OCI-M2 (cell line): Measurements from ENCODE around the gene PHYKPL.
A peak's percentile ranks its signal among the peaks of the same experiment; 100 is the strongest.
"Not testable (repeated sequence)": the region's sequence is repeated elsewhere in the genome, so short reads cannot be mapped to it uniquely, and the experiment has no call there.

Experiments
- DNase-seq: peaks from one replicate; lab custom pipeline; 2025; ENCODE audit not compliant: unreplicated experiment; lab: John Stamatoyannopoulos, UW

The PHYKPL gene

DNA sequence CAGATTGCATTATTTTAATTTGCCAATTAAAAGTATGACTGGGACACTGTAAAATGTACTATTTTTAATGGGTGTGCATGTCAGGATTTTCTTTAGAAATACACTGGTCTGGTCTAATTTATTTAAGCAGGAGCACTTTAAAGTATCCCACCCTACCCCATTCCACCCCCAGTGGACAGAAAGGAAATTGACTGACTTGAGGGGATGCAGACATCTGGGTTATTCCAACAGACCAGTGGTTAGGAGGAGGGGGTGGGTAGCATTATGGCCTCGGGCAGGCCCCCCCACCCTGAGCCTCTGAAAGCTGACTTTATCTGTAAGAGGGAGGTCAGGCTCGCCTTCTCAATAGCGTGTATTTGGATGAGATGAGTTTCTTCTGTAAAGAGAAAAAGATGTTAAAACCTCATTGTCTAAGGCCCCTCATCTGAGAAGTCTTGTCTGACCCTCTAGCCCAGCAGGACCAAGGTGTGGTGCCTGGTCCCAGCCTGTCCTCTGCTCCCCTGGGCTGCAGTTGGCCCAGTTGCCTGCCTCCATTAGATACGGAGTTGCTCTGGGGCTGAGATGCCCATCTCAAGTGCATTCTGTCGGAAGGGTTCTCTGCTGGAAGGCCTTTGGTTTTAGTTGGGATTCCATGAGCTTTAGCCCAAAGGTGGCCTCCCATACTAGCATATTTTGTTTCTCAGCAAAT is 23.9 kb downstream of the PHYKPL start:
- no peak for DNase-seq

DNA sequence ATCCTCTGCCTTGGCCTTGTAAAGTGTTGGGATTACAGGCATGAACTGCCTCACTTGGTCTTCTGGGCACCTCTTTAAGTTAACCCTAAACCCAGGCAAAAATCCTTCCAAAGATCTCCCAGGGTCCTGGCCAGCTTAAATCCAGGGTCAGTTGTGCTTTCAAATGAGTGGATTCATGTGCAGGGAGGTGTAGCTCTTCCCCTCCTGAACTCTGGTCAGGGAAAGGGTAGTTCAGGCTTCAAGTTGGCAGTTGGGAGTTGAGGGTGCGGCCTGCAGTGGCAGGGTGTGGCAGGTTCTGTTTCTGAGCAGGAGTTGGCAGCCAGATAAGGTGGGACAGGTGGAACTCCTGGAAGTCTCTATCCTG is 24.7 kb downstream of the PHYKPL start:
- DNase-seq: no peak

DNA sequence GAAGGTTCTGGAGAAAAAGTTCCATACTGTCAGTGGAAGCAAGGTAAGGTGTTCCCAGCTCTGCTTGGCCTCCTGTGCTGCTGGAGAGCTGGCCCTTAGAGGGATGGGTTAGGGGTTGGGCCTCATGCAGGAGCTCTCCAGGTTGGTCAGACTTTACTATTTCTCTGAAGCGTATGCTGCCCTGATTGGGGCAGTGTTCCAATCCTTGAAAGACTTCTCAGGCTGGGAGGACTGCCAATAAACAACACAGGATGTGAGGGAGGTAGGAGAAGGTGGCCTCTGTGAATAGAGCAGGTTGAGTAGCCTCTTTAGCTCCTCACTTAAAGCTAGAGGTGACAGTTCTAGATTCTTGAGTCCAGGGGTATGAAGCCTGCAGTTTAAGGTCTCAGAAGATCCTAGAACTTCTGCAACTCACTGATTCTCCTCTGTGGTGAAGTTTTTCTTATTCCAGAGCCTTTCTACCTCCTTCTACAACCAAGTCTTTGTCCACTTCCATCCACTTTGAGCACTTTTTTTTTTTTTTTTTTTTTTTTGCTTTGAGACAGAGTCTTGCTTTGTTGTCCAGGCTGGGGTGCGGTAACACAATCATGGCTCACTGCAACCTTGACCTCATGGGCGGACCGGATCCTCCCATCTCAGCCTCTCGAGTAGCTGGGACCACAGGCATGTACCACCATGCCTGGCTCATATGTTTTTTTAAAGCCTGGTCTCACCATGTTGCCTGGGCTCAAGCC is 25.3 kb downstream of the PHYKPL start:
- no peak for DNase-seq

DNA sequence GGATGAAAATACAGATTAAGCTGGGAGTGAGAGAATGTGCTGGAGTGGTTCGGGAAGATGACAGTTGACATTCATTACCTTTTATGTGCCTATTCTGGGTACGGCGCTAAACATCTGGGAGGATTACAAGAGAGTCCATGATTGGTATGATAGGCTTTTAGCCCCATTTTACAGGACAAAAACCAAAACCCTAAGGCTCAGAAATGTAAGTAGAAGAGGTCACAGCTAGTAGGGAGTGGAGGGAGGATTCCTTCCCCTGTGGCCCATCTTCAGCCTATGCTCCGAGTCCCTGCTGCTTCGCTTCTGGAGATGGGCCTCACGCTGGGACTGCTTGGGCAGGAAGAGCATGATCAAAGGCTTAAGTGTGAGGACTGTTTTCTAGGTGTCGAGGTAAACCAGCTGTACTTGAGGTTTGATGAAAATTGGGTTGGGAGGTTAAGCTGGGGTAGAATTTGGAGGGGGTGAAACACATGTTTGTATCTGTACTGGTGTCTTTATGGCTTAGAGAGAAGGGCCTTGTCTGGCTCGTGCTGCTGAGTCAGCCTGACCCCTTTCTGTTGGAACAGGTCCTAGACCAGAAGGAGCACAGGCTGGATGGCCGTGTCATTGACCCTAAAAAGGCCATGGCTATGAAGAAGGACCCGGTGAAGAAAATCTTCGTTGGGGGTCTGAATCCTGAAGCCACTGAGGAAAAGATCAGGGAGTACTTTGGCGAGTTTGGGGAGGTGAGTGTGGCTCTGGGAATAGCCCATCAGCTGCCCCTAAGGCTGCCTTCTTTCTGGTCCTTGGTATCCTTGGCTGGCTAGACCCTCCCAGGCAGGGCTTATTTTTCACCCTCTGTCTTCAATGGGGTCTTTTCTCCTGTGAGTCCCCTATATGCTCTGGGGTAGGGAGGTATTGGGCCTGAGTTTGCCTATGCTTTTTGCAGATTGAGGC is 26.2 kb downstream of the PHYKPL start:
- no peak for DNase-seq

DNA sequence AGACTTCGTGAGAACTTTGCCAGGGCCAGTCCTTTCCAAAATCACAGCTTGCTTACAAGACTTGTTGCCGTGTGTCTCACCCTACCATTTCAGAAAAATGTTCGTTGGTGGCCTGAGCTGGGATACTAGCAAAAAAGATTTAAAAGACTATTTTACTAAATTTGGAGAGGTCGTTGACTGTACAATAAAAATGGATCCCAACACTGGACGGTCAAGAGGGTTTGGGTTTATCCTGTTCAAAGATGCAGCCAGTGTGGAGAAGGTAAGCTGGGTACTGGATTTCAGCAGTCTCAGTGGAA is 26.9 kb downstream of the PHYKPL start:
- no peak for DNase-seq

DNA sequence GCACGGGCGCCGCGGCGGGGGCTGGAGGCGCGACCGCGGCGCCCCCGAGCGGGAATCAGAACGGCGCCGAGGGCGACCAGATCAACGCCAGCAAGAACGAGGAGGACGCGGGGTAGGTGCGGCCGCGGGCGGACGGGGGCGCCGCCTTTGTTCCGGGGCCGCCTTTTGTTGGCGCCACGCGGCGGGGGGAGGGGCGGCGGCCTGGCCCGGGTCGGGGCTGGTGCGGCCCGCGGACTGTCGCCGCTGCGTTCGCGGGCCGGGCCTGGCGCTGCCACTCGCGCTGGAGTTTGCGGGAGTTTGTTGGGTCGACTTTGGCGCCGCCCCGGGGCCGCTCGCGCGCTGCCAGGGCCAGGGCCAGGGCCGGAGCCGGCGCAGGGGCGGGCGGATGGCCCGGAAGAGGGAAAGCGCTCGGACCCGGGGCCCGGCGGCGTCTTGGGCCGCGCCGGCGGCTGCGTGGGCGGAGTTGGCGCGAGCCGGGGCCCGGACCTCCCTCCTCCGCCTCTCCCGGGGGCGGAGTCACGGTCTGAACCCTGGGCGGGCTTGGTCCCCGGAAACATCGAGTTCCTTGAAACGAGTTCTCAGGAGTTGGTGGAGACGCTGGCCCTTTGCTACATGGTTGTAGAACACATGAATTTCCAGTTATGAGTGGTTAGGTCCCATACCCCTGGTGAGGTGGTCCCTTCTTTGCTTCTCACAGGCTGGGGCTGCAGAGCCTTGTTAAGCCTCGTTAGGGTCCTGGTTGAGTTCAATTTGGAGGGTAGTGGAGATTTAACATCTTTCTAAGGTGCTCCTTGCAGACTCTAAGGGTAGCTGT is 27.5 kb downstream of the PHYKPL start:
- DNase-seq: no peak

DNA sequence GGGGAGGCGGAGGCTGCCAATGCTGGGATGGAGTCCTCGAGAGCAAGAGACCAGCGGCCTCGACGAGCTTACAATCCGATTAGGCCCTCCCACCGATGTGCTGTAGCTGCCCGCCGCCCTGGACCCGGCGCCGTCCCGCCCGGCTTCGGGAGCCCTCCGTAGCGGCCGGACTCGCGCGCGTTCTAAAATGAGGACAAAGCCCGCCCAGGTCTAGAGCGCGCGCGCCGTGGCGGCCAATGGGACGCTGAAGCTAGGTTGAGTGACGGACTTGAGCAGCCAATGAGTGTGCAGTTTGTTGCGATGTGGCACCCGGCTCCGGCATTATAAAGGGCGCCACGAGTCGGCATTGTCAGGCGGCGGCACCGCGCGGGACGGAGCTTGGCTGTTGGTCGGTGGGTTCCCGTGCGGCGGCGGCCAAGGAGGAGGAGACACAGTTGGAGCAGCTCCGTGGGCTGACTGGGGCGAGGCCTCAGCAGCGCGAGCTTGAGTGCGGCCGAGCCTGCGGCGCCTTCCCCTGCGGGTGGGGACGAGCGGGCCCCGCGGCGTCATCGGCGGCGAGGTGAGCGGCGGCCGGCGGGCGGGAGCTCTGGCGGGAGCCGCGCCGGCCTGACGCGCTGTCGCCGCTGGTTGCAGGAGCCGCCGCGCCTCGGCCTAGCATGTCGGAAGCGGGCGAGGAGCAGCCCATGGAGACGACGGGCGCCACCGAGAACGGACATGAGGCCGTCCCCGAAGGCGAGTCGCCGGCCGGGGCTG is 28.2 kb downstream of the PHYKPL start, which contains the start of gene HNRNPAB:
Gene HNRNPAB (plus strand): TSS at position 352 of the 753 bp plus-strand sequence. CDS start 305 bp downstream, at position 657.
- DNase-seq: peak; percentile 88

DNA sequence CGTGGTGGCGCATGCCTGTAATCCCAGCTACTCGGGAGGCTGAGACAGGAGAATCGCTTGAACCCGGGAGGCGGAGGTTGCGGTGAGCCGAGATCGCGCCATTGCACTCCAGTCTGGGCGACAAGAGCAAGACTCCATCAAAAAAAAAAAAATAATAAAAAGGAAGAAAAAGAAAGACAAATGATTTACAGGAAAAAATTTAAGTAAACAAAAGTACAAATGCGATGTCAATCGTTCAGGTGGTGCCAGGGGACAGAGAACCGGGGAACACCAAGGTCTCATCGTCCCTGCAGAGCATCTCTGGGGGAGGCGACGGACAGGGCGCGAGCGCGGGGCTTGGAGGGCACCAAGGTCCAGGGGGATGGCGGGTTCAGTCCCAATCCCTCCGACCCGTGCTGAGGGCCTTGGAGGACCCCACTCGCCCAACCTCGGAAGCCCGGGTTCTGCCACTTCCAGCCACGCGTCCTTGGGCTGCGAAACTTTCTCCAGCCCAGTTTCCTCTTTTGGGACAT is 28.9 kb downstream of the PHYKPL start:
- no peak for DNase-seq

DNA sequence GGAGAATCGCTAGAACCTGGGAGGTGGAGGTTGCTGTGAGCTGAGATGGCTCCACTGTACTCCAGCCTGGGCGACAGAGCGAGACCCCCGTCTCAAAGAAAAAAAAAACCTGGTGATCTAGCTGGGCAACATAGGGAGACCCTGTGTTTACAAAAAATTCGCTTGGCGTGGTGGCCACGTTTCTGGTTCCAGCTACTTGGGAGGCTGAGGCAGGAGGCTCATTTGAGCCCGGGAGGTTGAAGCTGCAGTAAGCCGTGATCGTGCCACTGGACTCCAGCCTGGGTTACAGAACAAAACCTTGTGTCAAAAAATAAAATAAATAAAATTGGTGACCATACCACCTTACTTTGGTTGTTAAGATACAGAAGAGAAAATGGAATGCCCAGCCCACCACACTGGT is 30.1 kb downstream of the PHYKPL start:
- no peak for DNase-seq

DNA sequence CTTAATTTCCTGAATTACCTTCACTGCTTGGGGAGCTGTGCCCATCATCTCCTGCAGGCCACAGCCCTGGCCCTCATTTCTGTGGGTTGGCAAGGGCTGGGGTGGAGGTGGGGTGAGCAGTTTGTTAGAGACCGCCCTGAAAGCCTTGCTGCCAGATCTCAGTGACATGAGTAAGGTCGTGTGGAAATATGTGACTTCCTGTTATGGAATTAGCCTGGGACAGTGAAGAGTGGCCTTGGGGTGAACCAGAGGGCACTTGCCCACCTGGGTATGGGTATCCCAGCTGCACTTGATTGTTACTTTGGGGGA is 30.7 kb downstream of the PHYKPL start:
- no peak for DNase-seq

DNA sequence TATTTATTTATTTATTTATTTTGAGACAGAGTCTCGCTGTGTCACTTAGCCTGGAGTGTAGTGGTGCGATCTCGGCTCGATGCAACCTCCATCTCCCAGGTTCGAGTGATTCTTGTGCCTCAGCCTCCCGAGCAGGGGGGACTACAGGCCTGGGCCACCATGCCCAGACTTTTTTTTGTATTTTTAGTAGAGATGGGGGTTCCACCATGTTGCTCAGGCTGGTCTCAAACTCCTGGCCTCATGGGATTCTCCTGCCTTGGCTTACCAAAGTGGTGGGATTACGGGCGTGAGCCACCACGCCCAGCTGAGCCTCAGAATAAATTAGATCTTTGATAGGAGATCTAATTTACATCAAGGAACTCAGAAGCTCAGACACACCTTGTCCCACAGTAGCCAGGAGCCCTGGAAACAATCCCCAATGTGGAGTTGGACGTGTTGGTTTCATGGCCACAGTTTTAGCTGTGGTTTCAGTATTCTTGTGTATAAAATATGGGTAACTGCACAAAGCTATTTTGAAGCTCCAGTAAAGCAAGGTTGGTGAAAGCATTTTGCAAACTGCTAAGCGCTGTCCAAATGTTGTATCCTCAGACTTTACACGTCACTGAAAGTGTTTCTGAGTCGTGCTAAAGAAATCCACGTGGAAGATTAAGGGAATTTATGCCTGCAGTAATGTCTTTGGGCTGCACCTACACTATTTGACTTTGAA is 31.2 kb downstream of the PHYKPL start:
- no peak for DNase-seq

DNA sequence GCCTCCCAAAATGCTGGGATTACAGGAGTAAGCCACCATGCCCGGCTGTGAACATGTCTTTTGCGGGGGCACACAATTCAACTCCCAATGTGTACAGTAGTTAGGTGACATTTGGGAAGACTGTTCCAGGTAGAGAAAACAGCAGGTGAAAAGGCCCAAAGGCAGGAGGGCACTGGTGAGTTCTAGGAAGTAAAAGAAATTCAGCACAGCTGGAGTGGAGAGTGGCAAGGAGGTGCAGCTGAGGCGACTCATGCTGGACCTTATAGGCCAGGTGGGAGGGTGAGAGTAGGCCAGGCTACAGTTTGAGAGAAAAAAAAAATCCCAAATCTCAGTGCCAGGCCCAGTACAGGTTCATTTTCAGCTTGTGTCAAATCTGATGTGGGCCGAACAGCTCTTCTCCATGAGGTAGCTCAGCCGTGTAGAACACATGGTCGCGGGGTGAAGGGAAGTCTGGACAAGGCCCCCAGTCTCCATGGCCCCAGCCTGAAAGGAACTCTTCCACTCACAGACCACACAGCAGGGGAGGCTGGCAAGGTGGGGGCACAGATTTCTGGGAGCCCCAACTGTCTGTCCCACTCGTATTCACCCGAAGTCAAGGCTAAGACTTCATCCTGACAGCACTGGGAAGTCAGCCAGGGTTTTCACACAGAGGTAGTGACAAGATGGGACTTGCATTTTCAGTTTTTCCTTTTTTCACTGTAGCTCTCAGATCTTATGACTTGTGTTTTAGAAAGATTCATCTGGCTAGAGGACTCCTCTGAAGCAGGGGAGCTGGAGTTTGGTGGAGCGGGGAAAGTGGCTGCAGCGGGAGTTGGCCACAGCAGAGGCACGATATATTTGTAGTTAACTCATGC is 32.8 kb downstream of the PHYKPL start:
- DNase-seq: no peak

DNA sequence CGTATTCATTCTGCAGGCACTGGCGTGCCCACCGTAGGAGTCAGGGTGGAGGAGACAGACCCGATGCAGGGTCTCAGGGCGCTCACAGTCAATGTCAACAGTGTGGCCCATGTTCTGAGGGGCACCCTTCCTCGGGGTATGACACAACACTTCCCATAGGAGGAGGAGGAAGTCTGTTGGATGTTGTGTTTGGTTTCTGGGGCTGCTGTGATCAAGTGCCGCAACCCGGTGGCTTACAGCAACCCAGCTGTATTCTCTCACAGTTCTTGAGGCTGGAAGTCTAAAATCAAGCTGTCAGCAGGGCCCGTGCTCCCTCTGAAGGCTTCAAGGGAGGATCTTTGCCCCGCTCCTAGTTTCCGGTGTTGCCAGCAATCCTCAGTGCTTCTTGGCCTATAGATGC is 33.9 kb downstream of the PHYKPL start:
- no peak for DNase-seq

DNA sequence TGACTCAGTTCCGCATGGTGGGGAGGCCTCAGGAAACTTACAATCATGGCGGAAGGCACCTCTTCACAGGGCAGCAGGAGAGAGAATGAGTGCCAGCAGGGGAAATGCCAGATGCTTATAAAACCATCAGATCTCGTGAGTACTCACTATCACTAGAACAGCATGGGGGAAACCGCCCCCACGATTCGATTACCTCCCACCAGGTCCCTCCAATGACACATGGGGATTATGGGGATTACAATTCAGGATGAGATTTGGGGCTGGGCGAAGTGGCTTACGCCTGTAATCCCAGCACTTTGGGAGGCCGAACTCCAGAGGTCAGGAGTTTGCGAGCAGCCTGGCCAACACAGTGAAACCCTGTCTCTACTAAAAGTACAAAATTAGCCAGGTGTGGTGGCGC is 34.5 kb downstream of the PHYKPL start:
- DNase-seq: not testable (repeated sequence)

DNA sequence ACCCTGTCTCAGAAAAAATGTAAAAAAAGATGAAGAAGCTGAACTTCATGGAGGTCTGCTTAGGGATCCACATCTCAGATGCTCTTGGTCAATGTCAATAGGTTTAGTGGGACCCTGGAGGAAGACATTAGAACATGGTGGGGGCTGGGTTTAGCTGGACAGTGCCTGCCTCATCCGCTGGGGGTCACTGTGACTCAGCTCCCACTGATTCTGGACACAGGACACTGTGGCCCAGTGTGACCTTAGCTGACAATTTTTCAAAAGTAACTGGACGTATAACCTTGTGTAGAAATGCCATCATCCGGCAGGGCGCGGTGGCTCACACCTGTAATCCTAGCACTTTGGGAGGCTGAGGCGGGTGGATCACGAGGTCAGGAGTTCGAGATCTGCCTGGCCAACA is 35.6 kb downstream of the PHYKPL start:
- DNase-seq: no peak

DNA sequence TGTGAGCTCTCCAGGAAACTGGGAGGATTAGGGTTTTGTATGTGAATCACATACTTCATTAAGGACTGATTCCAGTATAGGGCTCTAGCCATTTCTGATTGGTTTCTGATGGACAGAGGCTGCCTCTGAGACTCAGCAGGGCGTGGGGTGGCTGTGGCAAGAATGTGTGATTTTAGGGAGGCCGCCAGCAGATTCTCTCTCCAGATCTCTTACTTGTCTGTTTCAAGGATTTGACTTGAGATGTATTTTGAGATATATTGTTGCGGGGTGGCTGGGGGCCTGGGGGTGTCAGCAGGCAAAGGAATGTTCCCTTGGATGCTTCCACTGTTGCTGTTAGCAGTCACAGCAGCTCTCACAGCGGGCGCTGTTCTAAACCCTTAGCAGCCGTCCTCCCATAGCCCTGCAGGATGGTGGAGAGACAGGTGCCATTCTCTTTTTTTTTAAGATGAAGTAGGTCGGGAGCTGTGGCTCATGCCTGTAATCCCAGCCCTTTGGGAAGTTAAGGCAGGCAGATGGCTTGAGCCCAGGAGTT is 36.3 kb downstream of the PHYKPL start:
- DNase-seq: no peak

DNA sequence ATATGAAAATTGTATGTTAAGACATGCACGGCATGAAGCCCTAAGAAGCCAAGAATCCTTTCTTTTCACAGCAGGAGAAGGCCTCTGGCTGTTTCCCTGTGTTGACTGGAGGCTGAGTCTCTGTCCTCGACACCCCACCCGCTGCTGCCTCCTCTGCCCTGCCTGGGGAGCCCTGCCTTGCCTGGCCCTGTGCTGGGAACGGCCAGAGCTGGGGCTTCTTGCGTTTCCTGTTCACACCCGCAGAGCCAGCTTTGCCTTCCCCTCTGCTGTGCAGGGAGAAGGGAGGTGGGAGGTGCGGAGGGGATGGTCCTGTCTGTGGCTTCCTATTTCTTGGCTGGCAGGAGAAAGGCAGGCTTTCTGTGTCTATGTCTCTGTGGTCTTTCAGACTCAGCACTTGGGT is 38.6 kb downstream of the PHYKPL start:
- no peak for DNase-seq

DNA sequence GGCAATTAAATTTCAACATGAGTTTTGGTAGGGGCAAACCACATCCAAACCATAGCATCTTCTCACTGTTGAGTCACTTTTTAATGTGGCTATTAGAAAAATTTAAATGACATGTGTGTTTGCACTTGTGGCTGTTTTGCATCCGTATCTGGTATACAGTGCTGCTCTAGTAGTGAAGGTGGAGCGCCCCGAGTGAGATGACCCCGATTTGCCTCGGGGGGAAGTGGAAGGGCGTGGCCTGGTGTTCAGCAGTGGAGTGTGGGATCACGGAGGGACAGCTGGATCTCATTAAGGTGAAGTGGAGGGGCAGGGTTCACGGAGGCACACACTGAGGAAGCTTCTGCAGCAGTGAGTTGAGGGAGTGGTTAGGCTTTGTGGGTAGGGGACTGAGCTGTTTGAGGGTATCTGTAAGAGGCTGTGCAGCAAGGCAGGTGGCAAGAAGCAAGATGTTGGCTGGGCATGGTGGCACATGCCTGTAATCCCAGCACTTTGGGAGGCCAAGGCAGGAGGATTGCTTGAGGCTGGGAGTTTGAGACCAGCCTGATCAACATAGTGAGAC is 39.3 kb downstream of the PHYKPL start:
- no peak for DNase-seq
